GM21737 (cell line): ENCODE data around the gene STAT2.

Source experiments
- ATAC-seq: cut with Tn5 transposase; IDR thresholded peaks from one replicate; pipeline ENCODE4 v1.9.1; 2021; ENCODE audit warnings: mild to moderate bottlenecking, moderate library complexity; ENCODE audit not compliant: unreplicated experiment

The STAT2 gene

GRCh38 chr12:56297400-56297799 lies 62.5 kb downstream of the STAT2 start:
- ATAC-seq, result no peak

GRCh38 chr12:56296295-56296694 lies 63.6 kb downstream of the STAT2 start:
- no peak for ATAC-seq

- no peak for ATAC-seq
Measured at GRCh38 chr12:56293795-56294194, 66.1 kb downstream of the STAT2 start.
